Measurements from ENCODE around the gene RHOBTB3.

DNA sequence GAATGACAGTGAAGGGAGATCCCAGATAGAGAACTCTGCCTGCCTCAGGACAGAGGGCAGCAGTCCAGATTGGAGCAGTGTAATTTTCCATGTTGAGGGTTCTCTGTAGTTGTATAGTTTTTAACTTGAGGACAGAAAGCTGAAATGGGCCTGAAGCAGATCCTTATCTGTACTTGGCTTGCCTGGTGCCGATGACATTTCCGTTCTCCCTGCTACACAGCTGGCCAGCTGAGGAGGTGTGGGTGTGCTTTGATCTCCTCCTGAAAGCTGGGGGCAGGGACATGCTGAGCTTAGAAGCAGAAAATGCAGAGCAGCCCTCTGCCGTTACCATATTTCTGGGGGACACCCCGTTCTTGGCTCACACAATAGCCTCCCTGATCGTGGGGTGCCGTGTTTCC lies 80.9 kb downstream of the RHOBTB3 start:
- TF ChIP-seq JUNB (IDR thresholded peaks at IDR 0.05) (no peak), ZSCAN20 (CRISPR knock-in tag; IDR thresholded peaks at IDR 0.05) (no peak)

Data from A549 (cell line).